Measurements from ENCODE around the gene DPY19L1. TPM values are rescaled to one million over a fixed set of nuclear protein-coding genes. Genes with fewer than 3 reads are reported as not detected.

DPY19L1 gene
- polyA plus RNA-seq, 1 donor from 2014 or later, result 6.3 TPM

DNA sequence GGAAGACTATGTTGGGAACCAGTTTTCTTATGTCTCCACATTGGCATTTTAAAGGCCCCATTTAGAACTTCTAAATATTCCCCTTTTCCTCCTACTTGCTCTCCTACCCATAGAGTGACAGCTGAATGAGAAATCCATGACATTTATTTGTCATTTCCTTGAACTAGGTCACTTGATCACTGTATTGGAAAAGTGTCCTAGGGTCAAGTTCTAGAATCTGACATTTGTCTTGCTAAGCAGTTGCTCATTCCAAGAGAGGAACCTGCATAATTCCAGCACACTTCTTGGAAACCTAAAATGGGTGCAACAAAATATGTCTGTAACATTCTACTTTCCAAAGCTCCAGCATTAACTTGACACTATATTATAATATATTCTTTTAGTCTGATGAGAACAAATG lies 3.6 kb upstream of the DPY19L1 start:
- H2AFZ ChIP-seq (ENCODE audit: low read depth, low read length), result no peak overlapping the region
- H3K4me3 ChIP-seq (ENCODE audit: low read length), result no peak overlapping the region
- no peak for TF ChIP-seq REST (IDR thresholded peaks at IDR 0.05; ENCODE audit: borderline replicate concordance)
- TF ChIP-seq, protein P1, sequence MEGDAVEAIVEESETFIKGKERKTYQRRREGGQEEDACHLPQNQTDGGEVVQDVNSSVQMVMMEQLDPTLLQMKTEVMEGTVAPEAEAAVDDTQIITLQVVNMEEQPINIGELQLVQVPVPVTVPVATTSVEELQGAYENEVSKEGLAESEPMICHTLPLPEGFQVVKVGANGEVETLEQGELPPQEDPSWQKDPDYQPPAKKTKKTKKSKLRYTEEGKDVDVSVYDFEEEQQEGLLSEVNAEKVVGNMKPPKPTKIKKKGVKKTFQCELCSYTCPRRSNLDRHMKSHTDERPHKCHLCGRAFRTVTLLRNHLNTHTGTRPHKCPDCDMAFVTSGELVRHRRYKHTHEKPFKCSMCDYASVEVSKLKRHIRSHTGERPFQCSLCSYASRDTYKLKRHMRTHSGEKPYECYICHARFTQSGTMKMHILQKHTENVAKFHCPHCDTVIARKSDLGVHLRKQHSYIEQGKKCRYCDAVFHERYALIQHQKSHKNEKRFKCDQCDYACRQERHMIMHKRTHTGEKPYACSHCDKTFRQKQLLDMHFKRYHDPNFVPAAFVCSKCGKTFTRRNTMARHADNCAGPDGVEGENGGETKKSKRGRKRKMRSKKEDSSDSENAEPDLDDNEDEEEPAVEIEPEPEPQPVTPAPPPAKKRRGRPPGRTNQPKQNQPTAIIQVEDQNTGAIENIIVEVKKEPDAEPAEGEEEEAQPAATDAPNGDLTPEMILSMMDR (IDR thresholded peaks at IDR 0.05; ENCODE audit: poor library complexity, severe bottlenecking), result no peak
- no peak for TF ChIP-seq RAD21 (conservative IDR thresholded peaks at IDR 0.05)
- TF ChIP-seq SMC3 (conservative IDR thresholded peaks at IDR 0.05; ENCODE audit: poor library complexity), result no peak
- TF ChIP-seq POLR2AphosphoS5 (IDR thresholded peaks at IDR 0.05), result no peak
- no peak for TF ChIP-seq TAF1 (IDR thresholded peaks at IDR 0.05; ENCODE audit: low read depth)
- TF ChIP-seq EP300 (conservative IDR thresholded peaks at IDR 0.05; ENCODE audit: poor library complexity, severe bottlenecking), result no peak
- TF ChIP-seq EZH2 (IDR thresholded peaks at IDR 0.05; ENCODE audit: borderline replicate concordance, insufficient read depth, low read length, poor library complexity, severe bottlenecking), result no peak
- no peak for TF ChIP-seq MXI1 (conservative IDR thresholded peaks at IDR 0.05; ENCODE audit: poor library complexity, severe bottlenecking)
- H3K9me2 ChIP-seq (ENCODE audit: insufficient read depth, low read length), result no peaks in the 10 kb centered on the region
- H3K36me3 ChIP-seq (ENCODE audit: insufficient read depth, low read length), result no peaks in the 10 kb centered on the region
- H3K79me2 ChIP-seq (replicated peaks; ENCODE audit: insufficient read depth, low read length), result no peaks in the 10 kb centered on the region
- peaks cover 3% of the 10 kb centered on the region for H3F3A ChIP-seq (ENCODE audit: insufficient read depth, low read length, poor library complexity, severe bottlenecking)
- no peaks in the 10 kb centered on the region for H3K9me3 ChIP-seq (ENCODE audit: low read length)
- H4K20me1 ChIP-seq (ENCODE audit: insufficient read depth), result peaks cover 4% of the 10 kb centered on the region
- H3K9ac ChIP-seq (ENCODE audit: low read length), result no peak overlapping the region
- no peak overlapping the region for H3K4me2 ChIP-seq (ENCODE audit: low read length)
- H3K27me3 ChIP-seq (ENCODE audit: insufficient read depth, low read depth, low read length), result no peaks in the 10 kb centered on the region
- H3K27ac ChIP-seq (ENCODE audit: low read length), result no peak overlapping the region

DNA sequence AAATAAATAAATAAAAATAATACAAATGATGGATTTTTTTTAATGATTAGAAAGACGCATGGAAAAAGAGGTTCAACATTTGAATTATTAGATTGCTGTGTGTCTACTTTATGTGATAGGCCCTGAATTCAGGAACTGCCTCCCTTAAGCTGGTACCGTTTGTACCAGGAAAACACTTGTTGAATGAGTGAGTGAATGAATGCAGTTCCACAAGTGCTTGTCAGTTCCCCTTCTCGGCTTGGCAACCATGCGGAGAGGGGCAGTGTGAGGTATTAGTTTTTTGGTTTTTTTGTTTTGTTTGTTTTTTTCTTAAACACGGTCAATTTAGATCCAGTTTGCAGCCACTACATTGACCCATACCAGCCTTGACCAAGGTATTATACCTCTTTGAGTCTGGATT lies 2.1 kb upstream of the DPY19L1 start:
- peaks cover 4% of the 10 kb centered on the region for H4K20me1 ChIP-seq (ENCODE audit: insufficient read depth)
- H3K4me3 ChIP-seq (ENCODE audit: low read length), result no peak overlapping the region
- H3K36me3 ChIP-seq (ENCODE audit: insufficient read depth, low read length), result no peaks in the 10 kb centered on the region
- no peak overlapping the region for H3K9ac ChIP-seq (ENCODE audit: low read length)
- H3K79me2 ChIP-seq (replicated peaks; ENCODE audit: insufficient read depth, low read length), result no peaks in the 10 kb centered on the region
- no peak for TF ChIP-seq POLR2AphosphoS5 (IDR thresholded peaks at IDR 0.05)
- no peak for TF ChIP-seq REST (IDR thresholded peaks at IDR 0.05; ENCODE audit: borderline replicate concordance)
- TF ChIP-seq EZH2 (IDR thresholded peaks at IDR 0.05; ENCODE audit: borderline replicate concordance, insufficient read depth, low read length, poor library complexity, severe bottlenecking), result no peak
- no peak overlapping the region for H3K27ac ChIP-seq (ENCODE audit: low read length)
- H2AFZ ChIP-seq (ENCODE audit: low read depth, low read length), result no peak overlapping the region
- H3K27me3 ChIP-seq (ENCODE audit: insufficient read depth, low read depth, low read length), result no peaks in the 10 kb centered on the region
- H3K9me2 ChIP-seq (ENCODE audit: insufficient read depth, low read length), result no peaks in the 10 kb centered on the region
- H3F3A ChIP-seq (ENCODE audit: insufficient read depth, low read length, poor library complexity, severe bottlenecking), result peaks cover 3% of the 10 kb centered on the region
- H3K4me2 ChIP-seq (ENCODE audit: low read length), result no peak overlapping the region
- H3K9me3 ChIP-seq (ENCODE audit: low read length), result no peaks in the 10 kb centered on the region

All from neural cell (in vitro differentiated cells).